NCI-H2196 (cell line): ENCODE data around the gene PRR23A.
"Not testable (repeated sequence)": the region's sequence is repeated elsewhere in the genome, so short reads cannot be mapped to it uniquely, and the experiment has no call there.

Experiments
- DNase-seq: peaks from one replicate; lab custom pipeline; 2025; ENCODE audit not compliant: unreplicated experiment; lab: John Stamatoyannopoulos, UW

PRR23A gene

GRCh38 chr3:139006051-139006716 is at the start of gene PRR23A:
Gene PRR23A, minus strand, starts transcription at chr3:139006268. Its CDS starts 0 bp downstream, at chr3:139006268.
- DNase-seq, result no peak

- no peak for DNase-seq
Measured at GRCh38 chr3:139052802-139053600, 46.9 kb upstream of the PRR23A start.

- DNase-seq, result no peak
Measured at GRCh38 chr3:139044366-139045210, 38.5 kb upstream of the PRR23A start, which contains the start of gene PRR23C. Gene PRR23C, minus strand, starts transcription at chr3:139044892. Its CDS starts 272 bp downstream, at chr3:139044620.

GRCh38 chr3:139043554-139044365 is 37.7 kb upstream of the PRR23A start:
- no peak for DNase-seq

- no peak for DNase-seq
Measured at GRCh38 chr3:139037478-139037877, 31.4 kb upstream of the PRR23A start.

- no peak for DNase-seq
Measured at GRCh38 chr3:139032326-139033002, 26.4 kb upstream of the PRR23A start.

GRCh38 chr3:139030576-139030975 is 24.5 kb upstream of the PRR23A start:
- not testable (repeated sequence) for DNase-seq

- no peak for DNase-seq
Measured at GRCh38 chr3:139024968-139025367, 18.9 kb upstream of the PRR23A start.

GRCh38 chr3:139020868-139021234 is 14.8 kb upstream of the PRR23A start, which contains the start of gene PRR23B:
Gene PRR23B, minus strand, starts transcription at chr3:139020926. Its CDS starts 265 bp downstream, at chr3:139020661.
- no peak for DNase-seq

- DNase-seq, result no peak
Measured at GRCh38 chr3:139020036-139020867, 14.2 kb upstream of the PRR23A start.

- DNase-seq, result peak; percentile 4
Measured at GRCh38 chr3:139016430-139017048, 10.5 kb upstream of the PRR23A start.

- DNase-seq, result no peak
Measured at GRCh38 chr3:139005356-139005993, 593 bp downstream of the PRR23A start.

GRCh38 chr3:138995706-138996105 is 10.4 kb downstream of the PRR23A start:
- no peak for DNase-seq

- DNase-seq, result no peak
Measured at GRCh38 chr3:138987181-138987580, 18.9 kb downstream of the PRR23A start.

GRCh38 chr3:138985932-138986331 is 20.1 kb downstream of the PRR23A start:
- no peak for DNase-seq

- no peak for DNase-seq
Measured at GRCh38 chr3:138984816-138985215, 21.3 kb downstream of the PRR23A start.

GRCh38 chr3:138976047-138976446 is 30.0 kb downstream of the PRR23A start:
- DNase-seq, result no peak

GRCh38 chr3:138975351-138975750 is 30.7 kb downstream of the PRR23A start:
- no peak for DNase-seq
